COR-L47 (cell line): Measurements from ENCODE around the gene UPP1.
"Not testable (repeated sequence)": the region's sequence is repeated elsewhere in the genome, so short reads cannot be mapped to it uniquely, and the experiment has no call there.

ENCODE experiments used
- DNase-seq: peaks from one replicate; lab custom pipeline; 2025; lab: John Stamatoyannopoulos, UW

Gene UPP1

DNA sequence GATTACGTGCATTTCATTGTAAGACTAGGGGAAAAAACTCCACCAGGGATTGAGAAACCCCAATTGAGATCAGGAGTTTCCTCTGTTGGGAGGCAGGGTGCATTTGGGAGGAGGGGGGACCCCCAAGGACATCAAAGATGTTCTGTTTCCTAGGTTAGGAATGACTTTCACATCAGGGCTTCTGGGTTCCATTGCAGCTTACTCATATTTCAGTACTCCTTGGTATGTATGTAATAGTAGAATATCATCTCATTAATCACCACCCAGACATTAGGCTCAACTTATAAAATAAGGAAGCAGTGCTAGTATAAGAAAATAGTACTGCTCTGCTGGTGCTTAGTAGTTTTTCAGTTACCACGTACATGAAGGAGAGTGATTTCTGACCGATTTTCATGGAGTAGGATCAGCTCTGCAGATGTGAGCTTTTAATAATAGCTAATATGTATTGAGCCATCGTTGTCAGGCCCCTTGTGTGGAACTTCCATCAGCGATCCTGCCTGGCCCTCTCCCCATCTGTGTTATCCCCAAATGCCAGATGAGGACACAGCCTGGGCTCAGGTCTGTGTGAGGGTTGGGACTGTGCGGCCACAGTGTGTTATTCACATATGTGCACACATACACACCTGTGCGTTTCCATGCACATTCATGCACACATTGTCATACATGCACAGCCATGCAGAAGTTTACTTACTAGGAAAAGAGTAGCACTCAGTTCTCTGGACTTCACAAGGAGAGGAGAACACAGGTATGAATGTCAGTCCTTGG is 23.5 kb downstream of the UPP1 start:
- no peak for DNase-seq

DNA sequence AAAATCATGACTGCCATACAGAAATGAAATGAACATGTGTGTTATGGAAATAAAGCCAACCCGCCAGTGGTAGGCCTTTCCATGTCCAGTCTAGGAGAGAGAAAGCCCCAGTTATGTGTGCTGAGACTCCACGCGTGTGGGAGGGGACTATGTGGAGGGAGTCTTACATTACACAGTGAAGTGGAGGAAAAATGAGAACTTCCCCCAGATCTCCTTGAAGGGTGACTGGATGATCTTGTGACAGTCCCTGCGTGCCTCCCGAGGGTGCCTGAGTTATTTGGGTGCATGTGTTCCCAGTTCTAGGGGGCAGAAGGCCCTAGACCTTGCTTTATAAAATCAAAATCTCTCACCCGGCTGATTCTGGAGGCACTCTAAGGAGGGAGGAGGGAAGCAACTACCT is 24.2 kb downstream of the UPP1 start:
- DNase-seq, result no peak

- no peak for DNase-seq
These were observed 25.1 kb downstream of the UPP1 start for GRCh38 chr7:48114115-48114514.

DNA sequence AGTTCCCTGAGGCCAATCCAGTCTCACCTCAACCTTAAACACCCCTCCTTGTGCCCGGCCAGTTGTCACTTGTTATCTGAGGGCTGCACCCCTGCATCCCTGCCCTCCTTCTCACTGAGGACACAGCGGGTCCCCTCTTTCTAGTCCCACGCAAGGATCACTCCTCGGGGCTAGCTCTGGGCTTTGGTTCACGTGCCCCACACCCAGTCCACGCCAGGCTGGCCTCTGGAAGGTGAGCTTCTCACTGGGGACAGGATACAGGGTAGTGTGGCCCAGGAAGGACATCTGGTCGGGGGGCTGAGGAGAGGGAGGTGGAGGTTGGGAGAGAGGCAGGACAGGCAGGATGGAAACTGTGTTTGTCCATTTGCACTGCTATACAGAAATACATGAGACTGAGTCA is 25.5 kb downstream of the UPP1 start:
- DNase-seq, result no peak

DNA sequence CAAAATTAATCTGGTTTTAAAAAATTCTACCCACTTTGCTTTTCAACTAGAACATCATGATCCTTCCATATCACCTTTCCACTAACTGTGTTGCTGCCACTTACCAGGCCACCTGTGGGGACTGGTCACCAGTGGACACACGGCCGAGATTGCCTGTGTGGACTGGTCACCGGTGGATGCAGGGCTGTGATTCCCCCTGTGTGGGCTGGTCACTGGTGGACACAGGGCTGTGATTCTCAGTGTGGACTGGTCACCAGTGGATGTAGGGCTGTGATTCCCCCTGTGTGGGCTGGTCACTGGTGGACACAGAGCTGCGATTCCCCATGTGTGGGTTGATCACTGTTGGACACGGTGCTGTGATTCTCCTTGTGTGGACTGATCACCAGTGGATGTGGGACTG is 27.0 kb downstream of the UPP1 start:
- no peak for DNase-seq

DNA sequence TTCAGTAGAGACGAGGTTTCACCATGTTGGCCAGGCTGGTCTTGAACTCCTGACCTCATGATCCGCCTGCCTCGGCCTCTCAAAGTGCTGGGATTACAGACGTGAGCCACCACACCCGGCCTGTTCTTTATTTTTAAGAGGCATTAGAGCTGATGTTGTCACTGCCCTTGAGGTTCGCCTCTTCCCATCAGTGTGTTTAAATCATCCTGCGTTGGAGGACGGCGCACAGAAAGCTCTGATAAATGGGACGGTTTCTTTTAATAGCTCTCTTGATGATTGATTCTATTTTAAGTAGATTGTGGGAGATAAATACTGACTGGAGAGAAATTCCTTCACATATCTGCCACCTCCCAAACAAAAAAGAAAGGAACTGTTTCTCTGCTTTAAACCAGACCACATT is 29.0 kb downstream of the UPP1 start:
- no peak for DNase-seq

- not testable (repeated sequence) for DNase-seq
These were observed 31.5 kb downstream of the UPP1 start for GRCh38 chr7:48120536-48120935.

- DNase-seq, result no peak
These were observed 37.0 kb downstream of the UPP1 start for GRCh38 chr7:48126037-48126436.

GRCh38 chr7:48130658-48131108 is 41.6 kb downstream of the UPP1 start:
- no peak for DNase-seq

DNA sequence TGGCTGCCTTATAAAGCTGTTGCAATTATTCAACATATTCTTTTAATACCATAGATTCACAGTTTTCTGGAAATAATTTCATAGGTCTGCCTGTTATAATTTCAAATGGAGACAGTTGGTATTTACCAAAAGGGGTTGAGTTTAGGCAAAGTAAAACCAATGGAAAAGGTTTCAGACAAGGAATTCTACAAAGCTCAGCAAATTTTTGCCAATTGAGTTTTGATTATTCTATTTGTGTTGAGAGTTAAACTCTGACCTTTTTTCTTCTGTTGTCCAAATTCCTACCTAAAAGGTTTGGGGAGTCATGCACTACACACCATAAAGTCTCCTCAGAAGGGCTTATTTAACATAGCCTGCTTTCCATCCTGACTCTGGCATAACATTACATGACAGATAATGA is 43.7 kb downstream of the UPP1 start:
- DNase-seq, result no peak

GRCh38 chr7:48139459-48139858 is 50.4 kb downstream of the UPP1 start:
- DNase-seq, result no peak

- no peak for DNase-seq
These were observed 51.1 kb downstream of the UPP1 start for GRCh38 chr7:48140001-48140681.

GRCh38 chr7:48141521-48141920 is 52.5 kb downstream of the UPP1 start:
- DNase-seq, result no peak

GRCh38 chr7:48144291-48144768 is 55.3 kb downstream of the UPP1 start:
- no peak for DNase-seq

GRCh38 chr7:48147078-48147591 is 58.1 kb downstream of the UPP1 start:
- DNase-seq, result no peak

DNA sequence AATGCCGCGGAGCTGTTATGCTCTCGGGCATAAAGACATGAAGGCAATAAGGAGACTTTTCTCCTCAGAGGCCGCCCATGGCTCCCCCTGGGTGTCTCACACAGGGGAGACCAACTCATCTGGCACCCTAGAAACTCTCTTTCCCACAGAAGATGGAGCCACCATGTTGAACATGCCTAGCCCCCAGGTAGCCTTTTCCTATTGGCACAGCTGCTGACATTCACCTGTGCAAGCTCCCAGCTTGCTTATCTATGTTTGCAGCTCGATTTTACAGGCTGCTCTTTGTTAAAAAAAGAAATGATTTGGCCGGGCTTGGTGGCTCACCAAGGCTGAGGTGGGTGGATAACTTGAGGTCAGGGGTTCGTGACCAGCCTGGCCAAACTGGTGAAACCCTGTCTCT is 58.6 kb downstream of the UPP1 start:
- not testable (repeated sequence) for DNase-seq

GRCh38 chr7:48148311-48148710 is 59.2 kb downstream of the UPP1 start:
- no peak for DNase-seq

- DNase-seq, result no peak
These were observed 60.0 kb downstream of the UPP1 start for GRCh38 chr7:48149058-48149457.

- DNase-seq, result no peak
These were observed 61.0 kb downstream of the UPP1 start for GRCh38 chr7:48150086-48150485.

GRCh38 chr7:48154792-48155413 is 65.8 kb downstream of the UPP1 start:
- no peak for DNase-seq
